ENCODE results near the gene NUS1.
"Not testable (repeated sequence)": the region's sequence is repeated elsewhere in the genome, so short reads cannot be mapped to it uniquely, and the experiment has no call there.

Gene NUS1

GRCh38 chr6:117681162-117681741 lies 6.0 kb downstream of the NUS1 start:
- no peak for DNase-seq (ENCODE audit: low read depth)

GRCh38 chr6:117684749-117685148 lies 9.5 kb downstream of the NUS1 start:
- in situ Hi-C loops (cut with HindIII; ENCODE audit: low sequenced_read_pairs): no loop called here

More at GRCh38 chr6:117681162-117681741, 6.0 kb downstream of the NUS1 start:
- no peak for TF ChIP-seq CTCF (IDR thresholded peaks at IDR 0.05; ENCODE audit: low read depth, low read length, missing control alignments)
- in situ Hi-C loops (cut with HindIII; ENCODE audit: low sequenced_read_pairs): no loop called here
- H3K4me3 ChIP-seq (ENCODE audit: low read depth, low read length): no peak overlapping the region

GRCh38 chr6:117685359-117685758 lies 10.1 kb downstream of the NUS1 start:
- in situ Hi-C loops (cut with HindIII; ENCODE audit: low sequenced_read_pairs): no loop called here
- no peak for DNase-seq (ENCODE audit: low read depth)
- no peak overlapping the region for H3K4me3 ChIP-seq (ENCODE audit: low read depth, low read length)
- no peak for TF ChIP-seq CTCF (IDR thresholded peaks at IDR 0.05; ENCODE audit: low read depth, low read length, missing control alignments)

More at GRCh38 chr6:117684749-117685148, 9.5 kb downstream of the NUS1 start:
- DNase-seq (ENCODE audit: low read depth): no peak
- no peak overlapping the region for H3K4me3 ChIP-seq (ENCODE audit: low read depth, low read length)
- TF ChIP-seq CTCF (IDR thresholded peaks at IDR 0.05; ENCODE audit: low read depth, low read length, missing control alignments): no peak

- no peak for TF ChIP-seq CTCF (IDR thresholded peaks at IDR 0.05; ENCODE audit: low read depth, low read length, missing control alignments)
- H3K4me3 ChIP-seq (ENCODE audit: low read depth, low read length): no peak overlapping the region
- in situ Hi-C loops (cut with HindIII; ENCODE audit: low sequenced_read_pairs): no loop called here
- no peak for DNase-seq (ENCODE audit: low read depth)
Measured at GRCh38 chr6:117687021-117687648, 11.9 kb downstream of the NUS1 start.

- in situ Hi-C loops (cut with HindIII; ENCODE audit: low sequenced_read_pairs); H3K4me3 ChIP-seq (ENCODE audit: low read depth, low read length); DNase-seq (ENCODE audit: low read depth): not testable (repeated sequence)
Measured at GRCh38 chr6:117689584-117689983, 14.3 kb downstream of the NUS1 start.

GRCh38 chr6:117706504-117706903 lies 31.2 kb downstream of the NUS1 start:
- H3K4me3 ChIP-seq (ENCODE audit: low read depth, low read length): no peak overlapping the region
- in situ Hi-C loops (cut with HindIII; ENCODE audit: low sequenced_read_pairs): no loop called here
- DNase-seq (ENCODE audit: low read depth): no peak
- no peak for TF ChIP-seq CTCF (IDR thresholded peaks at IDR 0.05; ENCODE audit: low read depth, low read length, missing control alignments)

GRCh38 chr6:117706936-117707509 lies 31.8 kb downstream of the NUS1 start:
- in situ Hi-C loops (cut with HindIII; ENCODE audit: low sequenced_read_pairs); DNase-seq (ENCODE audit: low read depth); H3K4me3 ChIP-seq (ENCODE audit: low read depth, low read length): not testable (repeated sequence)
